ENCODE data around the gene ECEL1. TPM values are rescaled to one million over a fixed set of nuclear protein-coding genes. Genes with fewer than 3 reads are reported as not detected.
A peak's percentile ranks its signal among the peaks of the same experiment; 100 is the strongest.
"Not testable (repeated sequence)": the region's sequence is repeated elsewhere in the genome, so short reads cannot be mapped to it uniquely, and the experiment has no call there.

The ECEL1 gene, protein sequence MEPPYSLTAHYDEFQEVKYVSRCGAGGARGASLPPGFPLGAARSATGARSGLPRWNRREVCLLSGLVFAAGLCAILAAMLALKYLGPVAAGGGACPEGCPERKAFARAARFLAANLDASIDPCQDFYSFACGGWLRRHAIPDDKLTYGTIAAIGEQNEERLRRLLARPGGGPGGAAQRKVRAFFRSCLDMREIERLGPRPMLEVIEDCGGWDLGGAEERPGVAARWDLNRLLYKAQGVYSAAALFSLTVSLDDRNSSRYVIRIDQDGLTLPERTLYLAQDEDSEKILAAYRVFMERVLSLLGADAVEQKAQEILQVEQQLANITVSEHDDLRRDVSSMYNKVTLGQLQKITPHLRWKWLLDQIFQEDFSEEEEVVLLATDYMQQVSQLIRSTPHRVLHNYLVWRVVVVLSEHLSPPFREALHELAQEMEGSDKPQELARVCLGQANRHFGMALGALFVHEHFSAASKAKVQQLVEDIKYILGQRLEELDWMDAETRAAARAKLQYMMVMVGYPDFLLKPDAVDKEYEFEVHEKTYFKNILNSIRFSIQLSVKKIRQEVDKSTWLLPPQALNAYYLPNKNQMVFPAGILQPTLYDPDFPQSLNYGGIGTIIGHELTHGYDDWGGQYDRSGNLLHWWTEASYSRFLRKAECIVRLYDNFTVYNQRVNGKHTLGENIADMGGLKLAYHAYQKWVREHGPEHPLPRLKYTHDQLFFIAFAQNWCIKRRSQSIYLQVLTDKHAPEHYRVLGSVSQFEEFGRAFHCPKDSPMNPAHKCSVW
- total RNA-seq, result under 1 TPM in 1 of 2 experiments, not detected in 1; 0.10 TPM

DNA sequence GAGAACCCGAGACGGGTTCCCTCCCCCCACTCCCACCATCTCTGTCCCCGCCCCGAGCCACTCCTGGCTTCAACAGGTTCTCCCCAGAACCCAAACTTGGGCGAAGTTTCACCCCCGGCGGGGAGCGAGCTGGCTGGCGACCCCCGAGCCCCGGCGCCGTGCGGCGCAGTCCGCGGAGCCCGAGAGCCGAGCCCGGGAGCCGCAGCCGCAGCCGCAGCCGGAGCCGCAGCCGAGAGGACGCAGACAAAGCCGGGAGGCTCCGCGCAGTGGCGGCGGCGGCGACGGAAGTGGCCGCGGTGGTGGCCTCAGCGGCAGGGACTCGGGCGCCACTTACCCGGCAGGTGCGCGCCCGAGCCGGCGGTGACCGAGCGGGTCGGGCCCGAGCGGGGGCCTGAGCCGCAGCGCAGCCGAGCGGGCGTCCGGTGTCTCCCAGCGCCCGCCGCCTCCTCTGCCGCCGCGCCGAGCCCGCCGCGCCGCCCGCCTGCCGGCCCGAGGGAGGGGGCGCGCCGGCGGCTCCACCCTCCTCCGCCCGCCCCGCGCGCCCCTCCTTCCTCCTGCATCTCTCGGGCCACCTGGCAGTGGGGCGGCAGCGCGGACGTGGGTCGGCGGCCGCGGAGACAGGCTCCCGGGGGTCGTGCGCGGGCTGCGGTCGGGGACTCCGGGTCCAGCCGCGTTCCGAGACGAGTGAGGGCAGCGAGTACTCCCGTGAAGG is at the start of gene ECEL1:
ECEL1 (minus strand) TSS at position 450 of the 712 bp plus-strand sequence. CDS start 1,181 bp downstream, outside the sequence.
- CTCF ChIA-PET, result no interaction called here
- H3K27me3 Mint-ChIP-seq, result peaks cover 52% of the 10 kb centered on the region

DNA sequence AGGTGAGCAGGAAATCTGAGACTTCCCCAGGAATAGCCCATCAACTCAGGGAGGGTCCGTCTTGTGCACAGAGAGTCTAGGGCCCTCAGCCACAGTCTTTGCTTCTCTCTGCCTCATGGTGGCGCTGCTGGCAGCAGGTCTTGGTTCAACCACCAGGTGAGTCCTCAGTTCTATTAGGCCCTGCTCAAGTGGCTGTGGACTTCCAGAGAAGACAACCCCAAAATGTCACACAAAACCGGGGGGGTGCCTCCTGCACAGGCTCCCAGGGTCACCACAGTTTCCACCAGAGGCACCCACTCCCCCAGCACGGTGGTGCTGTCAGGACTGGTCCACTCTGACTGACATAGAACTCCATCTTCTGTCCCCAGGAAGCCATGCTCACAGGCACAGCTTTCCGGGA is 49.4 kb upstream of the ECEL1 start:
- Mint-ChIP-seq H3K27ac (no peak overlapping the region), H3K36me3 (no peaks in the 10 kb centered on the region), H3K9me3 (no peaks in the 10 kb centered on the region), H3K4me1 (ENCODE audit: low read depth) (no peaks in the 10 kb centered on the region), H3K4me3 (no peak overlapping the region), H3K27me3 (peaks cover 7% of the 10 kb centered on the region)
- CTCF ChIA-PET, result no interaction called here
- intact Hi-C loops (cut with micrococcal nuclease), result no loop called here
- POLR2A ChIA-PET, result no interaction called here
- peak; percentile 34 for DNase-seq

More for the DNA sequence above, at the start of gene ECEL1:
- POLR2A ChIA-PET, result no interaction called here
- Mint-ChIP-seq H3K4me3 (no peak within 1 kb of the TSS), H3K9me3 (no peaks in the 10 kb centered on the region), H3K4me1 (ENCODE audit: low read depth) (peaks cover 8% of the 10 kb centered on the region), H3K36me3 (no peaks in the 10 kb centered on the region), H3K27ac (no peak within 1 kb of the TSS)
- intact Hi-C loops (cut with micrococcal nuclease), result no loop called here
- no peak for DNase-seq

- H3K36me3 Mint-ChIP-seq, result no peaks in the 10 kb centered on the region
- ChIA-PET POLR2A (no interaction called here), CTCF (no interaction called here)
- H3K9me3 Mint-ChIP-seq, result no peaks in the 10 kb centered on the region
- H3K27me3 Mint-ChIP-seq, result peaks cover 7% of the 10 kb centered on the region
- H3K27ac Mint-ChIP-seq, result no peak overlapping the region
- no peak overlapping the region for H3K4me3 Mint-ChIP-seq
- H3K4me1 Mint-ChIP-seq (ENCODE audit: low read depth), result no peaks in the 10 kb centered on the region
- no peak for DNase-seq
- intact Hi-C loops (cut with micrococcal nuclease), result no loop called here
Measured at GRCh38 chr2:232535761-232536530, 48.3 kb upstream of the ECEL1 start.

GRCh38 chr2:232534940-232535651 is 47.5 kb upstream of the ECEL1 start:
- CTCF ChIA-PET, result no interaction called here
- DNase-seq, result no peak
- Mint-ChIP-seq H3K36me3 (no peaks in the 10 kb centered on the region), H3K4me1 (ENCODE audit: low read depth) (no peaks in the 10 kb centered on the region), H3K27ac (no peak overlapping the region), H3K9me3 (no peaks in the 10 kb centered on the region), H3K27me3 (peaks cover 9% of the 10 kb centered on the region), H3K4me3 (no peak overlapping the region)
- POLR2A ChIA-PET, result no interaction called here
- intact Hi-C loops (cut with micrococcal nuclease), result no loop called here

DNA sequence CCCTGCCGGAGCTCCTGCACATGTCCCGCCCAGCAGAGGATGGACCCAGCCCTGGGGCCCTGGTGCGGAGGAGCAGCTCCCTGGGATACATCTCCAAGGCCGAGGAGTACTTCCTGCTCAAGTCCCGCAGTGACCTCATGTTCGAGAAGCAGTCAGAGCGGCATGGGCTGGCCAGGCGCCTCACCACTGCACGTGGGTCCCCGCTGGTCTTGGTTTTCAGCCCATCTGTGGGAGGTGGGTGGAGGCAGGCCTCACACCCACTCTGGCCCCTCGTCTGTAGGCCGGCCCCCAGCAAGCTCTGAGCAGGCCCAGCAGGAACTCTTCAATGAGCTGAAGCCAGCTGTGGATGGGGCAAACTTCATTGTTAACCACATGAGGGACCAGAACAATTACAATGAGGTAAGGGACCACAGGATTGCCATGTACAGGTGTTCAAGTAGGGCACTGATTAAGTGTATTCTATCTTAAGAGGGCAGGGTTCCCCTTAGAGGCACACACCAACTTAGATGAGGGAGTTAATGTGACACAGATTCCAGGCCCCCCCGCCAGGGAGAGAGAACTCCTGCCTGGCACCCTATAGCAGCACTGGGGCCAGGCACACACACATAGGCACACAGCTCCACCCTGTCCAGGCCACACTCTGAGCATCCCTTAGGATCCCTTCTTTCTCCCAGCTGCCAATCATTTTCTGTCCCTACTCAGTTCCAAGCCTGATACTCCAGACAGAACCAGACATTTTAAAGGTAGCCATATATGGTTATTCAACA is 46.5 kb upstream of the ECEL1 start:
- Mint-ChIP-seq H3K4me1 (ENCODE audit: low read depth) (no peaks in the 10 kb centered on the region), H3K27me3 (peaks cover 9% of the 10 kb centered on the region), H3K4me3 (no peak overlapping the region), H3K36me3 (no peaks in the 10 kb centered on the region), H3K9me3 (no peaks in the 10 kb centered on the region), H3K27ac (no peak overlapping the region)
- intact Hi-C loops (cut with micrococcal nuclease), result no loop called here
- POLR2A ChIA-PET, result no interaction called here
- no peak for DNase-seq
- CTCF ChIA-PET, result interaction anchor here (1.3 kb wide), 1 partner anchor 11 kb away, joined by 4 read pairs; no protein-coding TSS in a partner anchor

DNA sequence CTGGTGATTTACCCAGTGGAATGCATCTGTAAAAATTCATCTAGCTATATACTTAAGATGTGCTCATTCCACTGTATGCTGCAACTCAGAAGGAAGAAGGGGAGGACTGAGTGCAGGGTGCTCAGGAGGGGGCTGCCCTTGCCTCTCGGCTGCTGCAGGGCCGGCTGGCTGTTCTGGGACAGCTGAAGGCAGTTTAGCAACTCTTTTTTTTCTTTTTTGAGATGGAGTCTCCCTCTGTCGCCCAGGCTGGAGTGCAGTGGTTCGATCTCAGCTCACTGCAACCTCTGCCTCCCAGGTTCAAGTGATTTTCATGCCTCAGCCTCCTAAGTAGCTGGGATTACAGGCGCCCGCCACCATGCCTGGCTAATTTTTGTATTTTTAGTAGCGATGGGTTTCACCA is 45.2 kb upstream of the ECEL1 start:
- H3K36me3 Mint-ChIP-seq; CTCF ChIA-PET; H3K9me3 Mint-ChIP-seq; intact Hi-C loops (cut with micrococcal nuclease); H3K4me1 Mint-ChIP-seq (ENCODE audit: low read depth); H3K4me3 Mint-ChIP-seq; H3K27ac Mint-ChIP-seq; DNase-seq: not testable (repeated sequence)
- peaks cover 19% of the 10 kb centered on the region for H3K27me3 Mint-ChIP-seq
- POLR2A ChIA-PET, result interaction anchor here (0.8 kb wide), 1 partner anchor 75 kb away, joined by 3 read pairs; no protein-coding TSS in a partner anchor

- peaks cover 5% of the 10 kb centered on the region for H3K4me1 Mint-ChIP-seq (ENCODE audit: low read depth)
- CTCF ChIA-PET, result no interaction called here
- no peak for DNase-seq
- peaks cover 21% of the 10 kb centered on the region for H3K27me3 Mint-ChIP-seq
- H3K9me3 Mint-ChIP-seq, result no peaks in the 10 kb centered on the region
- POLR2A ChIA-PET, result interaction anchor here (0.8 kb wide), 1 partner anchor 75 kb away, joined by 3 read pairs; no protein-coding TSS in a partner anchor
- H3K27ac Mint-ChIP-seq, result no peak overlapping the region
- no peaks in the 10 kb centered on the region for H3K36me3 Mint-ChIP-seq
- no peak overlapping the region for H3K4me3 Mint-ChIP-seq
- intact Hi-C loops (cut with micrococcal nuclease), result no loop called here
Measured at GRCh38 chr2:232532419-232532818, 44.8 kb upstream of the ECEL1 start.

DNA sequence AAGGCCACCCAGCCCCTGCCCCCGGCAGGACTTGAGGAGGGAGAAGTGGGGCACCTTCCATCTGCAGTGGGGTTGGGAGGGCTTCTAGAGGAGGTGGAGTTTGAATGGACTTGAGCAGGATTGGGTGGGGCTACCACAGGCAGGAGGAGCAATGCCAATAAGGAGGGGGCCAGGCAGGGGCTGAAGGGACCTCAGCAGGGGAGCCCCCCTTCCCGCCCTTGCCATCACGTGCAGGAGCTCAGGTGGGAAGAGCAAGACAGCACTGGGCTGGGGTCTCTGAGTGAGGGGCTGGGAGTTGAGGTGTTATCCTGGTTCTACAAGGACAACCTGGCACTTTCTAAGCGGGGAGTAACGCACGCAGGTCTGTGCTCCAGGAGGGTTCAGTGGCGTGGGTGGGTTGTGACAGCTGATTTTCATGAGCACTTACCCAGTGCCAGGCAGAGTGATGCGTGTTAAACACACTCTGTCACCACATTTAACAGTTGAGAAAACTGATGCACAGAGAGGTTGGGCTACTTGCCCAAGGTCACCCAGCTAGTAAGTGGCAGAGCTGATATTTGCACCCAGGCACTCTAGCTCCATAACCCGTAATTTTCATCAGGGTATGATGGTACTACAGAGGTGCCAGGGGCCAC is 43.1 kb upstream of the ECEL1 start:
- Mint-ChIP-seq H3K4me3 (no peak overlapping the region), H3K27me3 (peaks cover 29% of the 10 kb centered on the region), H3K9me3 (no peaks in the 10 kb centered on the region), H3K27ac (no peak overlapping the region), H3K4me1 (ENCODE audit: low read depth) (peaks cover 5% of the 10 kb centered on the region), H3K36me3 (no peaks in the 10 kb centered on the region)
- CTCF ChIA-PET, result interaction anchor here (1.0 to 1.6 kb wide), 2 partner anchors 8 to 10 kb away, joined by 4 to 5 read pairs; partner anchors contain the start of gene PRSS56
- no peak for DNase-seq
- intact Hi-C loops (cut with micrococcal nuclease), result no loop called here
- POLR2A ChIA-PET, result interaction anchor here (1.3 kb wide), 1 partner anchor 9 kb away, joined by 3 read pairs; the partner anchor contains the start of gene CHRNG

DNA sequence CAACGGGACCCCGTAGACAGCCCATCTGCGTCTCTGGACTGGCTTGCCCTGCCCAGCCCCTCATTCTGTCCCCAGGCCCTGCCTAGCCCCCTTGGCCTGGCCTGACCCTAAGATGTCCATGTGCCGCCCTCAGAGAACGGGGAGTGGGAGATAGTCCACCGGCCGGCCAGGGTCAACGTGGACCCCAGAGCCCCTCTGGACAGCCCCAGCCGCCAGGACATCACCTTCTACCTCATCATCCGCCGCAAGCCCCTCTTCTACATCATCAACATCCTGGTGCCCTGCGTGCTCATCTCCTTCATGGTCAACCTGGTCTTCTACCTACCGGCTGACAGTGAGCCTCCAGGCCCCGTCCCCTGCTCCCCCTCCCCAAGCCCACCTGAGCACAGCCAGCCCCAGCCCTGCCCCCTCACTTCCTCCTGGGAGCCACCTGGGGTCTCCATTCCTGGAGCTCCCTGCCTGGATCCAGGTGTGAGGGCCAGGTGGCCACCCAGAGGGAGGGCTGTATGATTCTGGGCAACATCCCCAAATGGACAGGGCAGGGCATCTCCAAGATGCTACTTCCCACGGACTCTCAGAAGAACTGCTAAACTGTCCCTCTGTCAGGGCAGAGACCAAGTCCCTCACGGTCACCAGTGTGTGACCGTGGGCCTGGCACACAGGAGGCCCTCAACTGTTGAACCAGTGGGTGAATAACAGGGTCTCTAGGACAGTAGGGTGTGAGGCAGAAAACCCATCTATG is 42.3 kb upstream of the ECEL1 start:
- intact Hi-C loops (cut with micrococcal nuclease), result loop anchor here (10.0 kb wide), 1 partner anchor 625 kb away; no protein-coding TSS in a partner anchor
- Mint-ChIP-seq H3K27ac (no peak overlapping the region), H3K27me3 (peaks cover 29% of the 10 kb centered on the region), H3K4me1 (ENCODE audit: low read depth) (peaks cover 5% of the 10 kb centered on the region), H3K9me3 (no peaks in the 10 kb centered on the region), H3K4me3 (no peak overlapping the region), H3K36me3 (no peaks in the 10 kb centered on the region)
- CTCF ChIA-PET, result interaction anchor here (1.0 kb wide), 1 partner anchor 7 kb away, joined by 4 read pairs; no protein-coding TSS in a partner anchor
- DNase-seq, result no peak
- POLR2A ChIA-PET, result no interaction called here

All from activated CD4-positive, alpha-beta memory T cell treated with anti-CD3 and anti-CD28 coated beads for 36 hours (primary cell).